HepG2 (cell line): ENCODE data around the gene IFT88. TPM values are rescaled to one million over a fixed set of nuclear protein-coding genes. Genes with fewer than 3 reads are reported as not detected.

Source experiments
- ATF7-NPFF ChIP-seq: sonication (generic); formaldehyde crosslinking; IDR thresholded peaks from 2 replicates; pipeline ENCODE4 v1.8.1; 2023; ENCODE audit warnings: mild to moderate bottlenecking, low read depth, missing genetic modification reagents, moderate library complexity
- BRCA1 ChIP-seq: sonication (generic); formaldehyde crosslinking; IDR thresholded peaks from 2 replicates; pipeline ENCODE4 v1.4.0; 2020; ENCODE audit warnings: missing genetic modification reagents
- CCAR2 ChIP-seq: fragments of 200-400 bp; formaldehyde crosslinking; optimal IDR thresholded peaks from 2 replicates; pipeline ENCODE3; 2018; ENCODE audit warnings: low read depth, mild to moderate bottlenecking, low read length, moderate library complexity
- FOXK2 ChIP-seq: fragments of 450-650 bp; IDR thresholded peaks from 2 replicates; pipeline ENCODE4 v1.6.1; 2016
- HMG20B ChIP-seq: conservative IDR thresholded peaks from 2 replicates; pipeline ENCODE4 v1.6.1; 2016; ENCODE audit warnings: missing genetic modification reagents, missing compliant biosample characterization
- NCOA2 ChIP-seq: sonication (generic); formaldehyde crosslinking; IDR thresholded peaks from 2 replicates; pipeline ENCODE4 v1.8.0; 2022; ENCODE audit warnings: inconsistent platforms
- PRPF4 ChIP-seq: fragments of 200-400 bp; formaldehyde crosslinking; IDR thresholded peaks from 2 replicates; pipeline ENCODE4 v1.6.1; 2016; ENCODE audit warnings: low read length, low read depth; ENCODE audit not compliant: poor library complexity, severe bottlenecking
- RFXAP ChIP-seq: sonication (generic); formaldehyde crosslinking; IDR thresholded peaks from 2 replicates; pipeline ENCODE4 v1.4.0; 2020; ENCODE audit warnings: missing genetic modification reagents, borderline replicate concordance
- WIZ ChIP-seq: sonication (generic); formaldehyde crosslinking; IDR thresholded peaks from 2 replicates; pipeline ENCODE4 v1.5.1; 2020; ENCODE audit warnings: mild to moderate bottlenecking, missing genetic modification reagents
- ZFP36L1 ChIP-seq: sonication (generic); formaldehyde crosslinking; IDR thresholded peaks from 2 replicates; pipeline ENCODE4 v1.8.0; 2022; ENCODE audit warnings: mild to moderate bottlenecking, missing genetic modification reagents, moderate library complexity
- ZNF496 ChIP-seq: sonication (generic); formaldehyde crosslinking; IDR thresholded peaks from 2 replicates; pipeline ENCODE4 v1.8.1; 2023; ENCODE audit warnings: mild to moderate bottlenecking, moderate library complexity, missing genetic modification reagents; ENCODE audit not compliant: insufficient replicate concordance
- ZNF543 ChIP-seq: sonication (generic); formaldehyde crosslinking; IDR thresholded peaks from 2 replicates; pipeline ENCODE4 v1.4.0; 2020; ENCODE audit warnings: mild to moderate bottlenecking, missing genetic modification reagents
- ZNF569 ChIP-seq: sonication (generic); formaldehyde crosslinking; IDR thresholded peaks from 2 replicates; pipeline ENCODE4 v1.5.0; 2020; ENCODE audit warnings: mild to moderate bottlenecking, missing genetic modification reagents, moderate library complexity, borderline replicate concordance
- ZNF792 ChIP-seq: IDR thresholded peaks from 2 replicates; pipeline ENCODE4 v1.6.1; 2016
- polyA plus RNA-seq, 8 experiments: library from polyadenylated mRNA; depleted of rRNA in 3 of 8; stranded (reverse) in 7 of 8; unstranded in 1 of 8; fragments of >200 nt; fragmentation: Illumina TruSeq in 4 of 8; extraction: Trizol in 4 of 8; gene quantifications; 2 replicates each; pipeline versions ENCODE4 v1.2.1 to v1.2.3, GENCODE V29; 2011 to 2016; ENCODE audit warnings: low read depth in 4 of 8, missing spikeins in 1 of 8, mixed read lengths in 1 of 8; ENCODE audit not compliant: insufficient read depth in 1 of 8
- total RNA-seq, 5 experiments: library from RNA; depleted of rRNA; stranded (reverse); fragments of >200 nt; fragmentation: Illumina TruSeq; extraction: Trizol; gene quantifications; 2 replicates each; pipeline ENCODE4 v1.2.3, GENCODE V29; 2016; ENCODE audit warnings: low read depth in 1 of 5
- TF ChIP-seq, protein P1 (sequence below): fragments of 450-650 bp; IDR thresholded peaks from 2 replicates; pipeline ENCODE4 v1.6.1; 2016
- TF ChIP-seq, protein P2 (sequence below): sonication (generic); formaldehyde crosslinking; IDR thresholded peaks from 2 replicates; pipeline ENCODE4 v1.4.0; 2020; ENCODE audit warnings: missing genetic modification reagents, borderline replicate concordance
- TF ChIP-seq, protein P3 (sequence below): sonication (generic); formaldehyde crosslinking; IDR thresholded peaks from 2 replicates; pipeline ENCODE4 v1.5.1; 2020; ENCODE audit warnings: missing genetic modification reagents, mild to moderate bottlenecking, borderline replicate concordance
- TF ChIP-seq, protein P4 (sequence below): sonication (generic); formaldehyde crosslinking; IDR thresholded peaks from 2 replicates; pipeline ENCODE4 v1.4.0; 2020; ENCODE audit warnings: missing genetic modification reagents, borderline replicate concordance
- TF ChIP-seq, protein P5 (sequence below): sonication (generic); formaldehyde crosslinking; IDR thresholded peaks from 2 replicates; pipeline ENCODE4 v1.8.0; 2022; ENCODE audit warnings: mild to moderate bottlenecking, missing genetic modification reagents, moderate library complexity

The IFT88 gene
- total and polyA plus RNA-seq, 2 of the 13 experiments (the other 11 are each of a cell fraction or from before 2014, with no cell fraction given): 8.4 to 19.9 TPM

DNA sequence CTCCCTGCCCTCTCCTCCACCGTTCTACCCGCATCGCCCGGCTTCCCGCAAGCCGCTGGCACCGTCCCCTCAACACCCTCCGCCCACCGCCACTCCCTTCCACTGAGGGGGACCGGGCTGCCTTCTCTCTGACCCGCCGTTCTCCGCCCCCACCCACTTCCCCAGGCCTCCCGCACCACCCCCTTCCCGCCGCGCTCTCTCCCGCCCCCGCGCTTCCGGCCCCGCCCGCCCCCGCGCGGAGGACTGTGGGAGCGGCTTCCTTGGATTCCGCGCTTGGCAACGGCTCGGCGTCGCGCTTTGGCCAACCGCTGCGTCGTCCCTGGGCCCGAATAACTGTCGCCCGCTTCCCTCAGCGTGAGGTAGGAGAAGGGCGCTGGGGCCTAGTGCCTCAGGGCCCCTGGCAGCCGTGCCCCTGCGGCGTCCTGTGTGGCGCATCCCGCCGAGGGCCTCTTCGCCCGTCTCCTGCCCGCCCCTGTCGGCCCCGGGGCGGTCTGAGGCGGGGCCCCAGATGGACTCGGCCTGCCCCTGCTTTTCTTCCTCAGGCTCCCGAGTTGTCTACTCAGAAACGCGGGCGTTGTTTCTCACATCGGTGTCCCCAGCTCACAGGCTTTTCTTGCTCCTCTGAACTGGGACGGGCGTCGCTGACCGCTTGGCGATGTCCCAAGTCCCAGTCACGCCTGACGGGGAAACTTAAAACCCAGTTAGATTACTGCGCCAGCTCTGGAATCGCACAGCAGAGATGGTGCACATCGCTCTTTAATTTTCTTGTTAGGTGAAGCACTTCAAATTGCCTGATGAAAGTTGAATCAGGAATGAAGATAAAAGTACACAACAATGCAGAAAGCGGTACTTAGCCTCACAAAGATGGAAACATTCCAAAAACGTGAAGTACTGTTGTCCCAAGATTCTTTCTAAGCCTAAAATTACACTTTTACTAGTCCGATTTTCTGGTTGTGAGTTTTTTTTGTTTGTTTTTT, at the start of gene IFT88 (continued):
- TF ChIP-seq, protein P1, sequence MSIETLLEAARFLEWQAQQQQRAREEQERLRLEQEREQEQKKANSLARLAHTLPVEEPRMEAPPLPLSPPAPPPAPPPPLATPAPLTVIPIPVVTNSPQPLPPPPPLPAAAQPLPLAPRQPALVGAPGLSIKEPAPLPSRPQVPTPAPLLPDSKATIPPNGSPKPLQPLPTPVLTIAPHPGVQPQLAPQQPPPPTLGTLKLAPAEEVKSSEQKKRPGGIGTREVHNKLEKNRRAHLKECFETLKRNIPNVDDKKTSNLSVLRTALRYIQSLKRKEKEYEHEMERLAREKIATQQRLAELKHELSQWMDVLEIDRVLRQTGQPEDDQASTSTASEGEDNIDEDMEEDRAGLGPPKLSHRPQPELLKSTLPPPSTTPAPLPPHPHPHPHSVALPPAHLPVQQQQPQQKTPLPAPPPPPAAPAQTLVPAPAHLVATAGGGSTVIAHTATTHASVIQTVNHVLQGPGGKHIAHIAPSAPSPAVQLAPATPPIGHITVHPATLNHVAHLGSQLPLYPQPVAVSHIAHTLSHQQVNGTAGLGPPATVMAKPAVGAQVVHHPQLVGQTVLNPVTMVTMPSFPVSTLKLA: no peak
- TF ChIP-seq, protein P2, sequence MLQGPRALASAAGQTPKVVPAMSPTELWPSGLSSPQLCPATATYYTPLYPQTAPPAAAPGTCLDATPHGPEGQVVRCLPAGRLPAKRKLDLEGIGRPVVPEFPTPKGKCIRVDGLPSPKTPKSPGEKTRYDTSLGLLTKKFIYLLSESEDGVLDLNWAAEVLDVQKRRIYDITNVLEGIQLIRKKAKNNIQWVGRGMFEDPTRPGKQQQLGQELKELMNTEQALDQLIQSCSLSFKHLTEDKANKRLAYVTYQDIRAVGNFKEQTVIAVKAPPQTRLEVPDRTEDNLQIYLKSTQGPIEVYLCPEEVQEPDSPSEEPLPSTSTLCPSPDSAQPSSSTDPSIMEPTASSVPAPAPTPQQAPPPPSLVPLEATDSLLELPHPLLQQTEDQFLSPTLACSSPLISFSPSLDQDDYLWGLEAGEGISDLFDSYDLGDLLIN (CRISPR knock-in tag): peak; percentile 80; the same call in 1 of the 2 replicates
- TF ChIP-seq, protein P3, sequence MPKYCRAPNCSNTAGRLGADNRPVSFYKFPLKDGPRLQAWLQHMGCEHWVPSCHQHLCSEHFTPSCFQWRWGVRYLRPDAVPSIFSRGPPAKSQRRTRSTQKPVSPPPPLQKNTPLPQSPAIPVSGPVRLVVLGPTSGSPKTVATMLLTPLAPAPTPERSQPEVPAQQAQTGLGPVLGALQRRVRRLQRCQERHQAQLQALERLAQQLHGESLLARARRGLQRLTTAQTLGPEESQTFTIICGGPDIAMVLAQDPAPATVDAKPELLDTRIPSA (CRISPR knock-in tag): no peak
- TF ChIP-seq FOXK2 (no peak), RFXAP (peak; percentile 74; the same call in 1 of the 2 replicates), NCOA2 (CRISPR knock-in tag) (peak; percentile 18; the same call in 1 of the 2 replicates), HMG20B (CRISPR knock-in tag) (0 out of 2 replicates have a peak, but pooled peaks have one; percentile 23), ZNF496 (CRISPR knock-in tag) (no peak), ZNF792 (CRISPR knock-in tag) (0 out of 2 replicates have a peak, but pooled peaks have one; percentile 6), ATF7-NPFF (CRISPR knock-in tag) (peak; percentile 78), PRPF4 (no peak), ZFP36L1 (no peak), ZNF543 (CRISPR knock-in tag) (peak; percentile 94), ZNF569 (CRISPR knock-in tag) (no peak; the same call in 1 of the 2 replicates), BRCA1 (no peak), WIZ (no peak), CCAR2 (no peak)
- TF ChIP-seq, protein P4, sequence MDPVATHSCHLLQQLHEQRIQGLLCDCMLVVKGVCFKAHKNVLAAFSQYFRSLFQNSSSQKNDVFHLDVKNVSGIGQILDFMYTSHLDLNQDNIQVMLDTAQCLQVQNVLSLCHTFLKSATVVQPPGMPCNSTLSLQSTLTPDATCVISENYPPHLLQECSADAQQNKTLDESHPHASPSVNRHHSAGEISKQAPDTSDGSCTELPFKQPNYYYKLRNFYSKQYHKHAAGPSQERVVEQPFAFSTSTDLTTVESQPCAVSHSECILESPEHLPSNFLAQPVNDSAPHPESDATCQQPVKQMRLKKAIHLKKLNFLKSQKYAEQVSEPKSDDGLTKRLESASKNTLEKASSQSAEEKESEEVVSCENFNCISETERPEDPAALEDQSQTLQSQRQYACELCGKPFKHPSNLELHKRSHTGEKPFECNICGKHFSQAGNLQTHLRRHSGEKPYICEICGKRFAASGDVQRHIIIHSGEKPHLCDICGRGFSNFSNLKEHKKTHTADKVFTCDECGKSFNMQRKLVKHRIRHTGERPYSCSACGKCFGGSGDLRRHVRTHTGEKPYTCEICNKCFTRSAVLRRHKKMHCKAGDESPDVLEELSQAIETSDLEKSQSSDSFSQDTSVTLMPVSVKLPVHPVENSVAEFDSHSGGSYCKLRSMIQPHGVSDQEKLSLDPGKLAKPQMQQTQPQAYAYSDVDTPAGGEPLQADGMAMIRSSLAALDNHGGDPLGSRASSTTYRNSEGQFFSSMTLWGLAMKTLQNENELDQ (CRISPR knock-in tag): no peak
- TF ChIP-seq, protein P5, sequence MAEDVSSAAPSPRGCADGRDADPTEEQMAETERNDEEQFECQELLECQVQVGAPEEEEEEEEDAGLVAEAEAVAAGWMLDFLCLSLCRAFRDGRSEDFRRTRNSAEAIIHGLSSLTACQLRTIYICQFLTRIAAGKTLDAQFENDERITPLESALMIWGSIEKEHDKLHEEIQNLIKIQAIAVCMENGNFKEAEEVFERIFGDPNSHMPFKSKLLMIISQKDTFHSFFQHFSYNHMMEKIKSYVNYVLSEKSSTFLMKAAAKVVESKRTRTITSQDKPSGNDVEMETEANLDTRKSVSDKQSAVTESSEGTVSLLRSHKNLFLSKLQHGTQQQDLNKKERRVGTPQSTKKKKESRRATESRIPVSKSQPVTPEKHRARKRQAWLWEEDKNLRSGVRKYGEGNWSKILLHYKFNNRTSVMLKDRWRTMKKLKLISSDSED (CRISPR knock-in tag): no peak; the same call in 1 of the 2 replicates
